ENCODE measurements around the gene ELMO1. TPM values are rescaled to one million over a fixed set of nuclear protein-coding genes. Genes with fewer than 3 reads are reported as not detected.

ELMO1 gene
- polyA plus RNA-seq, 1 experiment: not detected

GRCh38 chr7:37111459-37111858 is 337.2 kb downstream of the ELMO1 start:
- Histone ChIP-seq H3K4me3 (ENCODE audit: low read depth, low read length) (no peak overlapping the region), H3K36me3 (ENCODE audit: control insufficient read depth, insufficient read depth, low read length) (no peaks in the 10 kb centered on the region), H3K27me3 (ENCODE audit: control insufficient read depth, insufficient read depth, low read length) (no peaks in the 10 kb centered on the region)
- TF ChIP-seq CTCF (IDR thresholded peaks at IDR 0.05; ENCODE audit: insufficient read depth, low read depth, low read length): no peak
- POLR2A ChIA-PET: no interaction called here
- no peak for DNase-seq (ENCODE audit: low read depth)
- CTCF ChIA-PET: no interaction called here

- POLR2A ChIA-PET: no interaction called here
- Histone ChIP-seq H3K27me3 (ENCODE audit: control insufficient read depth, insufficient read depth, low read length) (no peaks in the 10 kb centered on the region), H3K36me3 (ENCODE audit: control insufficient read depth, insufficient read depth, low read length) (no peaks in the 10 kb centered on the region), H3K4me3 (ENCODE audit: low read depth, low read length) (no peak overlapping the region)
- TF ChIP-seq CTCF (IDR thresholded peaks at IDR 0.05; ENCODE audit: insufficient read depth, low read depth, low read length): no peak
- CTCF ChIA-PET: no interaction called here
- no peak for DNase-seq (ENCODE audit: low read depth)
Observed at GRCh38 chr7:37110660-37111424, 337.8 kb downstream of the ELMO1 start.

- CTCF ChIA-PET: no interaction called here
- H3K4me3 ChIP-seq (ENCODE audit: low read depth, low read length): no peak overlapping the region
- TF ChIP-seq CTCF (IDR thresholded peaks at IDR 0.05; ENCODE audit: insufficient read depth, low read depth, low read length): no peak
- H3K27me3 ChIP-seq (ENCODE audit: control insufficient read depth, insufficient read depth, low read length): no peaks in the 10 kb centered on the region
- no peaks in the 10 kb centered on the region for H3K36me3 ChIP-seq (ENCODE audit: control insufficient read depth, insufficient read depth, low read length)
- POLR2A ChIA-PET: no interaction called here
- no peak for DNase-seq (ENCODE audit: low read depth)
Observed at GRCh38 chr7:37109843-37110242, 338.8 kb downstream of the ELMO1 start.

GRCh38 chr7:37109016-37109683 is 339.5 kb downstream of the ELMO1 start:
- H3K36me3 ChIP-seq (ENCODE audit: control insufficient read depth, insufficient read depth, low read length): no peaks in the 10 kb centered on the region
- DNase-seq (ENCODE audit: low read depth): no peak
- no peak for TF ChIP-seq CTCF (IDR thresholded peaks at IDR 0.05; ENCODE audit: insufficient read depth, low read depth, low read length)
- ChIA-PET CTCF (no interaction called here), POLR2A (no interaction called here)
- no peaks in the 10 kb centered on the region for H3K27me3 ChIP-seq (ENCODE audit: control insufficient read depth, insufficient read depth, low read length)
- H3K4me3 ChIP-seq (ENCODE audit: low read depth, low read length): no peak overlapping the region

- DNase-seq (ENCODE audit: low read depth): no peak
Observed at GRCh38 chr7:37108615-37109014, 340.0 kb downstream of the ELMO1 start.

More at GRCh38 chr7:37108615-37109014, 340.0 kb downstream of the ELMO1 start:
- ChIA-PET CTCF (no interaction called here), POLR2A (no interaction called here)
- no peak for TF ChIP-seq CTCF (IDR thresholded peaks at IDR 0.05; ENCODE audit: insufficient read depth, low read depth, low read length)
- H3K4me3 ChIP-seq (ENCODE audit: low read depth, low read length): no peak overlapping the region
- no peaks in the 10 kb centered on the region for H3K36me3 ChIP-seq (ENCODE audit: control insufficient read depth, insufficient read depth, low read length)
- H3K27me3 ChIP-seq (ENCODE audit: control insufficient read depth, insufficient read depth, low read length): no peaks in the 10 kb centered on the region

Data from BJ (cell line).